Measurements from ENCODE around the gene FANCC. TPM values are rescaled to one million over a fixed set of nuclear protein-coding genes. Genes with fewer than 3 reads are reported as not detected.

FANCC gene
- total RNA-seq, 2 experiments from 2014 or later: 18.4 to 18.8 TPM

GRCh38 chr9:95076696-95077052, 240.8 kb downstream of the FANCC start:
- no peaks in the 10 kb centered on the region for H3K36me3 Mint-ChIP-seq
- H3K9me3 Mint-ChIP-seq (ENCODE audit: low read depth): no peaks in the 10 kb centered on the region
- H3K4me1 Mint-ChIP-seq: no peaks in the 10 kb centered on the region
- H3K4me3 Mint-ChIP-seq: no peak overlapping the region
- H3K27ac Mint-ChIP-seq: no peak overlapping the region
- CTCF ChIA-PET: no interaction called here
- ATAC-seq: no peak
- no peaks in the 10 kb centered on the region for H3K27me3 Mint-ChIP-seq
- no peak for DNase-seq

GRCh38 chr9:95075700-95076099, 241.8 kb downstream of the FANCC start:
- Mint-ChIP-seq H3K36me3 (no peaks in the 10 kb centered on the region), H3K4me3 (no peak overlapping the region), H3K27me3 (no peaks in the 10 kb centered on the region), H3K9me3 (ENCODE audit: low read depth) (no peaks in the 10 kb centered on the region), H3K4me1 (no peaks in the 10 kb centered on the region), H3K27ac (no peak overlapping the region)
- no peak for ATAC-seq
- no peak for DNase-seq
- CTCF ChIA-PET: no interaction called here

- no peak for DNase-seq
- H3K36me3 Mint-ChIP-seq: no peaks in the 10 kb centered on the region
- no peak overlapping the region for H3K27ac Mint-ChIP-seq
- H3K4me1 Mint-ChIP-seq: no peaks in the 10 kb centered on the region
- no peak overlapping the region for H3K4me3 Mint-ChIP-seq
- no peaks in the 10 kb centered on the region for H3K9me3 Mint-ChIP-seq (ENCODE audit: low read depth)
- CTCF ChIA-PET: no interaction called here
- ATAC-seq: no peak
- no peaks in the 10 kb centered on the region for H3K27me3 Mint-ChIP-seq
These were observed 242.9 kb downstream of the FANCC start for GRCh38 chr9:95074632-95075031.

- H3K4me1 Mint-ChIP-seq: no peaks in the 10 kb centered on the region
- CTCF ChIA-PET: no interaction called here
- no peak overlapping the region for H3K27ac Mint-ChIP-seq
- H3K9me3 Mint-ChIP-seq (ENCODE audit: low read depth): no peaks in the 10 kb centered on the region
- H3K27me3 Mint-ChIP-seq: no peaks in the 10 kb centered on the region
- H3K36me3 Mint-ChIP-seq: no peaks in the 10 kb centered on the region
- no peak for ATAC-seq
- H3K4me3 Mint-ChIP-seq: no peak overlapping the region
- DNase-seq: no peak
These were observed 243.6 kb downstream of the FANCC start for GRCh38 chr9:95073918-95074317.

GRCh38 chr9:95073042-95073607, 244.4 kb downstream of the FANCC start:
- no peaks in the 10 kb centered on the region for H3K9me3 Mint-ChIP-seq (ENCODE audit: low read depth)
- H3K4me3 Mint-ChIP-seq: no peak overlapping the region
- DNase-seq (no peak), ATAC-seq (no peak)
- no peaks in the 10 kb centered on the region for H3K36me3 Mint-ChIP-seq
- CTCF ChIA-PET: no interaction called here
- no peak overlapping the region for H3K27ac Mint-ChIP-seq
- H3K27me3 Mint-ChIP-seq: no peaks in the 10 kb centered on the region
- H3K4me1 Mint-ChIP-seq: no peaks in the 10 kb centered on the region

GRCh38 chr9:95071925-95072324, 245.6 kb downstream of the FANCC start:
- DNase-seq (no peak), ATAC-seq (no peak)
- no peaks in the 10 kb centered on the region for H3K4me1 Mint-ChIP-seq
- H3K27me3 Mint-ChIP-seq: no peaks in the 10 kb centered on the region
- no peaks in the 10 kb centered on the region for H3K36me3 Mint-ChIP-seq
- CTCF ChIA-PET: no interaction called here
- no peak overlapping the region for H3K27ac Mint-ChIP-seq
- no peaks in the 10 kb centered on the region for H3K9me3 Mint-ChIP-seq (ENCODE audit: low read depth)
- H3K4me3 Mint-ChIP-seq: no peak overlapping the region

- Mint-ChIP-seq H3K27me3 (no peaks in the 10 kb centered on the region), H3K36me3 (no peaks in the 10 kb centered on the region), H3K4me1 (no peaks in the 10 kb centered on the region), H3K27ac (no peak overlapping the region), H3K4me3 (no peak overlapping the region), H3K9me3 (ENCODE audit: low read depth) (no peaks in the 10 kb centered on the region)
- DNase-seq: no peak
- CTCF ChIA-PET: interaction anchor here (1.0 kb wide), 1 partner anchor 60 kb away, joined by 3 read pairs; no protein-coding TSS in a partner anchor
- ATAC-seq: no peak
These were observed 246.1 kb downstream of the FANCC start for GRCh38 chr9:95071450-95071849.

GRCh38 chr9:95070549-95071021, 246.9 kb downstream of the FANCC start:
- Mint-ChIP-seq H3K4me3 (no peak overlapping the region), H3K27ac (no peak overlapping the region), H3K4me1 (no peaks in the 10 kb centered on the region), H3K9me3 (ENCODE audit: low read depth) (no peaks in the 10 kb centered on the region), H3K36me3 (no peaks in the 10 kb centered on the region), H3K27me3 (no peaks in the 10 kb centered on the region)
- no peak for DNase-seq
- CTCF ChIA-PET: interaction anchor here (1.0 kb wide), 2 partner anchors 9 to 61 kb away, joined by 3 read pairs; no protein-coding TSS in a partner anchor
- ATAC-seq: no peak

GRCh38 chr9:95067897-95068296, 249.6 kb downstream of the FANCC start:
- no peak overlapping the region for H3K27ac Mint-ChIP-seq
- ATAC-seq (no peak), DNase-seq (no peak)
- CTCF ChIA-PET: no interaction called here
- H3K4me3 Mint-ChIP-seq: no peak overlapping the region
- H3K9me3 Mint-ChIP-seq (ENCODE audit: low read depth): no peaks in the 10 kb centered on the region
- H3K4me1 Mint-ChIP-seq: no peaks in the 10 kb centered on the region
- H3K36me3 Mint-ChIP-seq: no peaks in the 10 kb centered on the region
- no peaks in the 10 kb centered on the region for H3K27me3 Mint-ChIP-seq

- ATAC-seq (no peak), DNase-seq (no peak)
- Mint-ChIP-seq H3K27me3 (no peaks in the 10 kb centered on the region), H3K4me1 (no peaks in the 10 kb centered on the region), H3K9me3 (ENCODE audit: low read depth) (no peaks in the 10 kb centered on the region), H3K36me3 (no peaks in the 10 kb centered on the region), H3K27ac (no peak overlapping the region), H3K4me3 (no peak overlapping the region)
- CTCF ChIA-PET: no interaction called here
These were observed 250.5 kb downstream of the FANCC start for GRCh38 chr9:95067057-95067456.

GRCh38 chr9:95065224-95065623, 252.3 kb downstream of the FANCC start:
- no peaks in the 10 kb centered on the region for H3K36me3 Mint-ChIP-seq
- no peaks in the 10 kb centered on the region for H3K27me3 Mint-ChIP-seq
- no peak overlapping the region for H3K4me3 Mint-ChIP-seq
- no peak for DNase-seq
- no peaks in the 10 kb centered on the region for H3K9me3 Mint-ChIP-seq (ENCODE audit: low read depth)
- no peaks in the 10 kb centered on the region for H3K4me1 Mint-ChIP-seq
- CTCF ChIA-PET: no interaction called here
- no peak overlapping the region for H3K27ac Mint-ChIP-seq
- no peak for ATAC-seq

- Mint-ChIP-seq H3K36me3 (no peaks in the 10 kb centered on the region), H3K27ac (no peak overlapping the region), H3K4me1 (no peaks in the 10 kb centered on the region), H3K27me3 (no peaks in the 10 kb centered on the region), H3K4me3 (no peak overlapping the region), H3K9me3 (ENCODE audit: low read depth) (no peaks in the 10 kb centered on the region)
- ATAC-seq (no peak), DNase-seq (no peak)
- CTCF ChIA-PET: no interaction called here
These were observed 254.2 kb downstream of the FANCC start for GRCh38 chr9:95063300-95063699.

GRCh38 chr9:95062596-95063065, 254.9 kb downstream of the FANCC start:
- H3K4me1 Mint-ChIP-seq: no peaks in the 10 kb centered on the region
- DNase-seq: no peak
- ATAC-seq: no peak
- H3K9me3 Mint-ChIP-seq (ENCODE audit: low read depth): no peaks in the 10 kb centered on the region
- no peaks in the 10 kb centered on the region for H3K36me3 Mint-ChIP-seq
- H3K27me3 Mint-ChIP-seq: no peaks in the 10 kb centered on the region
- CTCF ChIA-PET: no interaction called here
- no peak overlapping the region for H3K27ac Mint-ChIP-seq
- H3K4me3 Mint-ChIP-seq: no peak overlapping the region

GRCh38 chr9:95061916-95062595, 255.5 kb downstream of the FANCC start:
- CTCF ChIA-PET: interaction anchor here (1.1 to 1.7 kb wide), 3 partner anchors 9 to 106 kb away, joined by 3 to 5 read pairs (median 3); no protein-coding TSS in a partner anchor

More at GRCh38 chr9:95061916-95062595, 255.5 kb downstream of the FANCC start:
- Mint-ChIP-seq H3K36me3 (no peaks in the 10 kb centered on the region), H3K27me3 (no peaks in the 10 kb centered on the region), H3K4me1 (no peaks in the 10 kb centered on the region), H3K9me3 (ENCODE audit: low read depth) (no peaks in the 10 kb centered on the region), H3K27ac (no peak overlapping the region), H3K4me3 (no peak overlapping the region)
- DNase-seq (no peak), ATAC-seq (no peak)
